CD4-positive, alpha-beta T cell treated with Interleukin-21 for 1 hour (primary cell): ENCODE measurements around the gene FHAD1.
A peak's percentile ranks its signal among the peaks of the same experiment; 100 is the strongest.

ENCODE experiments used
- DNase-seq: peaks from one replicate; pipeline ENCODE4 v3.0.0-alpha.2; 2020

The FHAD1 gene

GRCh38 chr1:15405106-15405850 lies 158.3 kb downstream of the FHAD1 start:
- DNase-seq, result no peak

- no peak for DNase-seq
These were observed 159.9 kb downstream of the FHAD1 start for GRCh38 chr1:15406614-15407559.

- no peak for DNase-seq
These were observed 160.6 kb downstream of the FHAD1 start for GRCh38 chr1:15407580-15407979.

- no peak for DNase-seq
These were observed 161.9 kb downstream of the FHAD1 start for GRCh38 chr1:15408890-15409387.

- peak; percentile 96 for DNase-seq
These were observed 162.6 kb downstream of the FHAD1 start, which contains the start of gene EFHD2 for GRCh38 chr1:15409388-15410222. TSS of gene EFHD2 (plus strand) at chr1:15409888. CDS start at chr1:15409972, 84 bp downstream.

GRCh38 chr1:15410223-15410883 lies 163.3 kb downstream of the FHAD1 start:
- no peak for DNase-seq

GRCh38 chr1:15410884-15411245 lies 163.8 kb downstream of the FHAD1 start:
- peak; percentile 18 for DNase-seq

GRCh38 chr1:15411593-15412137 lies 164.6 kb downstream of the FHAD1 start:
- DNase-seq, result peak; percentile 69

- peak; percentile 67 for DNase-seq
These were observed 165.3 kb downstream of the FHAD1 start for GRCh38 chr1:15412175-15412800.

GRCh38 chr1:15412843-15413242 lies 165.8 kb downstream of the FHAD1 start:
- no peak for DNase-seq

- DNase-seq, result peak; percentile 3
These were observed 166.8 kb downstream of the FHAD1 start for GRCh38 chr1:15413563-15414444.

GRCh38 chr1:15414445-15414983 lies 167.5 kb downstream of the FHAD1 start:
- DNase-seq, result peak; percentile 5

- DNase-seq, result peak; percentile 82
These were observed 170.3 kb downstream of the FHAD1 start for GRCh38 chr1:15417059-15417934.

- no peak for DNase-seq
These were observed 171.9 kb downstream of the FHAD1 start for GRCh38 chr1:15418806-15419515.

GRCh38 chr1:15420853-15421465 lies 173.9 kb downstream of the FHAD1 start:
- DNase-seq, result no peak

- DNase-seq, result no peak
These were observed 175.8 kb downstream of the FHAD1 start for GRCh38 chr1:15422871-15423270.

- DNase-seq, result no peak
These were observed 176.5 kb downstream of the FHAD1 start for GRCh38 chr1:15423355-15424077.
